AG09309 (cell line): ENCODE measurements around the gene CT55.
A peak's percentile ranks its signal among the peaks of the same experiment; 100 is the strongest.
"Not testable (repeated sequence)": the region's sequence is repeated elsewhere in the genome, so short reads cannot be mapped to it uniquely, and the experiment has no call there.

Experiments
- DNase-seq: peaks from one replicate; pipeline ENCODE4 v3.0.0-alpha.2; 2010; ENCODE audit warnings: low read depth
- H3K4me3 ChIP-seq: 2 replicates; pipeline ENCODE4 v1.5.1; 2011; ENCODE audit warnings: mild to moderate bottlenecking, low read depth, low read length, moderate library complexity; ENCODE audit not compliant: control insufficient read depth
- TF ChIP-seq, protein P1 (sequence below): IDR thresholded peaks from 2 replicates; pipeline ENCODE4 v1.5.1; 2011; ENCODE audit warnings: mild to moderate bottlenecking, low read depth, low read length, inconsistent platforms; ENCODE audit not compliant: insufficient read depth, control insufficient read depth; ENCODE audit errors: missing control alignments

The CT55 gene

DNA sequence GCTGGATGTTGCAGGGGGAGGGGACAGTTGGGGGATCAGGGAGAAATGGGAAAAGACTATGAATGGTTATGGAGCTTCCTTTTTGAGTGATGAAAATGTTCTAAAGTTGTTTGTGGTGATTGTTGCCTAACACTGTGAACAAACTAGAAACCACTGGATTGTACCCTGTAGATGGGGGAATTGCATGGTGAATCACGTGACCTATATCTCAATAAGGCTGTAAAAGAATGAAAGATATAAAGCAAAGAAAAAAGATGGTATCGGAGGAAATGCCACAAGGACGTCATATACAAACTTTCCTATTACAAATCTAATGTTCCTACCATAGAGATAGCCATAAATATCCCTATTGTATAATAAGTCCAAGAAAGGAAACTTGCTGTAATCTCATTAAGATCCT is 20.6 kb upstream of the CT55 start:
- no peak overlapping the region for H3K4me3 ChIP-seq
- DNase-seq = no peak
- TF ChIP-seq, protein P1, sequence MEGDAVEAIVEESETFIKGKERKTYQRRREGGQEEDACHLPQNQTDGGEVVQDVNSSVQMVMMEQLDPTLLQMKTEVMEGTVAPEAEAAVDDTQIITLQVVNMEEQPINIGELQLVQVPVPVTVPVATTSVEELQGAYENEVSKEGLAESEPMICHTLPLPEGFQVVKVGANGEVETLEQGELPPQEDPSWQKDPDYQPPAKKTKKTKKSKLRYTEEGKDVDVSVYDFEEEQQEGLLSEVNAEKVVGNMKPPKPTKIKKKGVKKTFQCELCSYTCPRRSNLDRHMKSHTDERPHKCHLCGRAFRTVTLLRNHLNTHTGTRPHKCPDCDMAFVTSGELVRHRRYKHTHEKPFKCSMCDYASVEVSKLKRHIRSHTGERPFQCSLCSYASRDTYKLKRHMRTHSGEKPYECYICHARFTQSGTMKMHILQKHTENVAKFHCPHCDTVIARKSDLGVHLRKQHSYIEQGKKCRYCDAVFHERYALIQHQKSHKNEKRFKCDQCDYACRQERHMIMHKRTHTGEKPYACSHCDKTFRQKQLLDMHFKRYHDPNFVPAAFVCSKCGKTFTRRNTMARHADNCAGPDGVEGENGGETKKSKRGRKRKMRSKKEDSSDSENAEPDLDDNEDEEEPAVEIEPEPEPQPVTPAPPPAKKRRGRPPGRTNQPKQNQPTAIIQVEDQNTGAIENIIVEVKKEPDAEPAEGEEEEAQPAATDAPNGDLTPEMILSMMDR = no peak

DNA sequence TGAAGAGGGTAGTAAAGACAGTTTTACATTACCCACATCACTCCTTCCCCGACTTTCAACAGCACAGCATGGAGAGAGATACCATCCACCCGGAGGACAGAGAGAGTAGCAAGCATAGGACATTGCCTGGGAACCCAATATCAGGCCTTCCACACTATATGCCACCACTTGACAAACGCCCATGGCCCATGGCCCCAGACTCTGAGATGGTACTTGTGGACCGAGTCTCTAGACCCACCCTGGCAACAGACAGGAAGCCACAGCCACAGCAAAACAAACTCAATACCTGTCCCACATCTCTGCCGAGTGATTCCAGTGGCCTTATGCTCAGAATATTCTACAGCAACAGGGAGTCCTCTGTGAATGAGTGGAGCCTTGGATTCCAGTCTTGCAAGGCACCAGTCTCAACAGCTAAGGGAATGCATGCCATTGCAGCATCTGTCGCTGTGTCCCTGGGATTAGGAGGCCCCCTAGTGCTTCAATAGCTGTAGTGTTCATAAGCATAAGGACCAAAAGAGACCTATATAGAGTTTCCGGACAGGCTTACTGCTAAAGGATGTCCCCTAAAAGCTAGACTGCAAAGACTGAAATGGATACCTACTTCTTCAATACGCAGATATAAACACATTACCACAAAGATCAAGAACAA is 14.7 kb upstream of the CT55 start:
- TF ChIP-seq, protein P1 = peak; percentile 64
- peak; percentile 34 for DNase-seq
- no peak overlapping the region for H3K4me3 ChIP-seq

DNA sequence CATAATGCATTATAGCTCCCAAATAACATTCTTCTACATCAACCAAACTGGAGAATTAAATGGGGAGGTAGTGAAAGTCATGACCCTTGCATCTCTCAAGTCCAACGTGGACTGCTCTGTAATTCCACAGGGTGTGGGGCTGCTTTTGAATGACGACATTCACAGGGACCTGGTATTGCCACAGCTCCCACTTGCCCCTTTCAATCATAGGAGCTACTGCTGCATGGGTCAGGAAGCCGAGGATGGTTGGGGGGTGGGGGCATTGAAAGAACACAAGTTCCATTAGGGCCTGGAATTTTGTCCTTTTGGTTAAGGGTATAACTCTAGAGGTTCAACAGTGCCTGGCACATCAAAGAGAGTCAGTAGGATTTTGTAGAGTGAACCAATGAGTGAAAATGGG is 7.4 kb upstream of the CT55 start:
- DNase-seq = no peak
- TF ChIP-seq, protein P1 = no peak
- H3K4me3 ChIP-seq = no peak overlapping the region

DNA sequence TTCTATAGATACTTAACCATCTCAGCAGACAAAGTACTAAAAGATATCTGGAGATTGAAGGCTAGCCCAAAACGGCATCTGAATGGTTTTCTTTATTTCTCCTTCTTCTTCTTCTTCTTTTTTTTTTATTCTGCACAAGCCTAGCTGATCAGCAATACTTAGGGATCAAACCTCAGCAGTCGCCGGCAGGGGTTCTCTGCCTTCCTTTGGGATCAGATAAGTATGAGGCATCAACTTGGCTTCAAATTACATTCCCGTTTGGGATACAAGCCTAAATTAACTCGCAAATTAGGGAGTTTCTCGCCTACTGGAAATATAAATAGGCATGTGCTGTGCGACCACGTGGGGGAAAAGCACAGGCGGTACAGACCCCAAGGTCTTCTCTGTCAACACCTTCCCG is 730 bp downstream of the CT55 start:
- H3K4me3 ChIP-seq = no peak overlapping the region
- no peak for DNase-seq
- TF ChIP-seq, protein P1 = no peak

DNA sequence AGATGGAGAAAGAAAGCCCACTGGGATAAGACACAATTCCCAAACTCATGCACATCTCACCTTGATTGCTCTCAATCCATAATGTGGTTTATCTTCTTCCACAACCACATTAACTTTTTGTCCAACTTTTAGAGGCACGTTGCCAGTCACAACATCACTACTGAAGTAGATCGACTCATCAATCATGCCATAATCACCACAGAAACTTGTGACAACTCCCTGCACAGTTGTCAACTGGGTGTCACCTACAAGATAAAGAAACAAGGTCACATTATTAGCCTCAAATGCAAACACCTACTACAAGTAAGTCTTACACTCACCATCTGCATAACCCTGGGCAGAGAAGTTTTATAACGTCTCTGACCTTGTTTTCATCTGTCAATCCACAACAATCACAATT is 1.7 kb downstream of the CT55 start:
- not testable (repeated sequence) for H3K4me3 ChIP-seq, DNase-seq

DNA sequence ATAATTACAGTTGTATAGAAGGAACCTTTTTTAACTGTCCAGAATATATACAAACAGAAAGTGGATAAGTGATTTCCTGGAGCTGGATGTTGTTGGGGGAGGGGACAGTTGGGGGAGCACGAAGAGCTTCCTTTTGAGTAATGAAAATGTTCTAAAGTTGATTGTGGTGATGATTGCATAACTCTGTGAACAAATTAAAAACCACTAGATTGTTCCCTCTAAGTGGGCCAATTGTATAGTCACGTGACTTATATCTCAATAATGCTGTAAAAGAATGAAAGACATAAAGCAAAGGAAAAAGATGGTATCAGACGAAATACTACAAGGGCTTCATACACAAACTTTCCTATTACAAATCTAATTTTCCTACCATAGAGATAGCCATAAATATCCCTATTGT is 2.7 kb downstream of the CT55 start:
- DNase-seq = no peak
- H3K4me3 ChIP-seq = no peak overlapping the region
- TF ChIP-seq, protein P1 = no peak

DNA sequence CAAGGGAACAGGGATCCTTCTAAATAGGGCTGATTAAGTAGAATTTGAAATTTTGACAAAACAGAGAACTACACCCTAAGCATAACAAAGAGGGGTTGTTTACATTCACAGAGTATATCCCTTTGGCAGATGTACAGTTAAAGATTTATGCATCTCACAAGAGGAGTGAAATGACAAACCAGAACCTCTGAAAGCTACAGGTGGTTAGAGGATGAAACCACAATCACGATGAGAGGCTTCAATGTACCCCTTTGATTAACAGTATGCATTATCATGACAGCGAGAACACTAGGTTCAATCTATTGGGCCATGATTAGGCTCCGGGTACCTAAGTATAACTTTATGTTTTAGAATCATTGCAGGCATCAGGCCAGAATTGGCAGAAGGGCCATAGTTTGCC is 16.5 kb downstream of the CT55 start:
- not testable (repeated sequence) for DNase-seq, H3K4me3 ChIP-seq

DNA sequence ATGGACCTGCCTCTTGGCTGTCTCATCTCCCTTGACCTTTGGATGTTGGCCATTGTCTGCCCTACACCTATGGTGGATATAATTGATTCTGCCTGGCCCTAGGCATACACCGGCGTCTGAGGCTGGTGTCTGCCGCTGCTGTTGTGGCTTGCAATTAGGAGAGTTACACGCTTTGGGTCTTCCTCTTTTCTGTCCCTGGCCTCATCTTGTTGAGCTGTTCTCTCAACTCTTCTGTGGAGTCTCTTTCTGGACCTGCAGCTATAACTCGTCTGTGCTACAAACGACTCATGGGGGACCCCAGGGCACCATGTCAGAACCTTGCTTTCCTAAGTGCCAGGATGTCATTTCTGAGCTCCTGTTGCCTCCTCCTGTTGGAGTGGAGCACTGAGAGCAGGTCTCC is 45.1 kb downstream of the CT55 start:
- H3K4me3 ChIP-seq, DNase-seq: not testable (repeated sequence)

DNA sequence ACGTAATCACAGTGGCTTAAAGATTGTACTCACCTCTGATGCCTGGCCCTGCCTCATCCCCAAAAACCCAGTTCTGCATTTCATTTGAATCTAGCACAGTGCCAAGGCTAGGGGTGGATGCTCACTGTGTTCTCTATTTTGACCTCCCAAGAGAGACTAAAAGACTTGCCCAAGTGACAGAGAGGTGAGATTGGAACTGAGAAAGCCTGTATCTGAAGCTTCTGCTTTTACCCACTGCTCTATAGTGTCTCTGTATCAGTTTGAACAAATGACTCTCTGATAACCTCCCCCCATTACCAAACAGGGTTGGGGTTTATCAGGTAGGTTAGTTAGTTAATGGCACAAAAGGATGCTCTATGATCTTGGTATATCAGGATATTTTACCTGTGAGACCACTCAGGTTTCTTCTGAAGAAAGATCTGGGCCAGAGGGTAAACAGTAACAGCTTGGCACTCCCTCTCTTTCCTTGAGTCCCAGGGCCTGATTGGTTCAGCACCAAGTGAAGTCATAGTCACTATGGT is 51.1 kb downstream of the CT55 start, which contains the start of gene ETDB:
Gene ETDB (minus strand): TSS at position 471 of the 521 bp plus-strand sequence. CDS start 1,265 bp downstream, outside the sequence.
- not testable (repeated sequence) for DNase-seq, H3K4me3 ChIP-seq

DNA sequence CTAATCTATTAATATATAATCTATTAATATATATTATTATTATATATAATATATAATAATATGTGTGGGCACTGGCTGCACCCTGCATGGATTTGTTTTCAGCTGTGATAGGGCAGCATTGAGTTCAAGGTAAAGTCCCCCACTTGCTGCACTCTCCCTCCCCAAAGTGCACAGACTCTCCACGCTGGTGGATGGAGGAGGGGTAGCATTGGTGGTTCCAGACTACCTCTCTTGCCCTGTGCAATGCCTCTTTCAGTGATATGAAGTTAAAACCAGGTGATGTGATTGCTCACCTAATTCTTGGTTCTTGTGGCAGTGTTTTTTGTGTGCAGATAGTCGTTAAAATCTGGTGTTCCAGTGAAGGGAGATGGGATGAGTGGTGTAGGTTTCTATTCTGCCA is 55.1 kb downstream of the CT55 start:
- DNase-seq, H3K4me3 ChIP-seq: not testable (repeated sequence)
